Neural cell (in vitro differentiated cells): ENCODE results near the gene AXL.

Experiments
- CTCF ChIP-seq: fragments of 450-650 bp; IDR thresholded peaks from 2 replicates; pipeline ENCODE4 v1.5.1; 2014; ENCODE audit warnings: antibody characterized with exemption, mild to moderate bottlenecking, moderate library complexity; ENCODE audit not compliant: poor library complexity, severe bottlenecking
- EP300 ChIP-seq: fragments of 450-650 bp; conservative IDR thresholded peaks from 2 replicates; pipeline ENCODE4 v1.6.1; 2014; ENCODE audit warnings: antibody characterized with exemption, mild to moderate bottlenecking, moderate library complexity; ENCODE audit not compliant: poor library complexity, severe bottlenecking
- EZH2 ChIP-seq: fragments of 200-600, 300-800 bp; shearing (Covaris generic), sonication (generic); IDR thresholded peaks from 2 replicates; pipeline ENCODE4 v1.6.1; 2014; ENCODE audit warnings: antibody characterized with exemption, low read length, borderline replicate concordance, mild to moderate bottlenecking; ENCODE audit not compliant: insufficient read depth, poor library complexity, severe bottlenecking
- MXI1 ChIP-seq: fragments of 450-650 bp; conservative IDR thresholded peaks from 2 replicates; pipeline ENCODE4 v1.6.1; 2014; ENCODE audit warnings: antibody characterized with exemption, mild to moderate bottlenecking; ENCODE audit not compliant: poor library complexity, severe bottlenecking
- POLR2AphosphoS5 ChIP-seq: IDR thresholded peaks from 2 replicates; pipeline ENCODE4 v1.6.1; 2012
- RAD21 ChIP-seq: fragments of 450-650 bp; conservative IDR thresholded peaks from 2 replicates; pipeline ENCODE4 v1.6.1; 2014; ENCODE audit warnings: antibody characterized with exemption, mild to moderate bottlenecking, moderate library complexity
- SMC3 ChIP-seq: fragments of 450-650 bp; conservative IDR thresholded peaks from 2 replicates; pipeline ENCODE4 v1.6.1; 2014; ENCODE audit warnings: antibody characterized with exemption, mild to moderate bottlenecking, moderate library complexity; ENCODE audit not compliant: poor library complexity
- TAF1 ChIP-seq: IDR thresholded peaks from 2 replicates; pipeline ENCODE4 v1.6.1; 2012; ENCODE audit warnings: low read depth
- TF ChIP-seq, protein P1 (sequence below): IDR thresholded peaks from 2 replicates; pipeline ENCODE4 v1.6.1; 2012; ENCODE audit warnings: borderline replicate concordance

DNA sequence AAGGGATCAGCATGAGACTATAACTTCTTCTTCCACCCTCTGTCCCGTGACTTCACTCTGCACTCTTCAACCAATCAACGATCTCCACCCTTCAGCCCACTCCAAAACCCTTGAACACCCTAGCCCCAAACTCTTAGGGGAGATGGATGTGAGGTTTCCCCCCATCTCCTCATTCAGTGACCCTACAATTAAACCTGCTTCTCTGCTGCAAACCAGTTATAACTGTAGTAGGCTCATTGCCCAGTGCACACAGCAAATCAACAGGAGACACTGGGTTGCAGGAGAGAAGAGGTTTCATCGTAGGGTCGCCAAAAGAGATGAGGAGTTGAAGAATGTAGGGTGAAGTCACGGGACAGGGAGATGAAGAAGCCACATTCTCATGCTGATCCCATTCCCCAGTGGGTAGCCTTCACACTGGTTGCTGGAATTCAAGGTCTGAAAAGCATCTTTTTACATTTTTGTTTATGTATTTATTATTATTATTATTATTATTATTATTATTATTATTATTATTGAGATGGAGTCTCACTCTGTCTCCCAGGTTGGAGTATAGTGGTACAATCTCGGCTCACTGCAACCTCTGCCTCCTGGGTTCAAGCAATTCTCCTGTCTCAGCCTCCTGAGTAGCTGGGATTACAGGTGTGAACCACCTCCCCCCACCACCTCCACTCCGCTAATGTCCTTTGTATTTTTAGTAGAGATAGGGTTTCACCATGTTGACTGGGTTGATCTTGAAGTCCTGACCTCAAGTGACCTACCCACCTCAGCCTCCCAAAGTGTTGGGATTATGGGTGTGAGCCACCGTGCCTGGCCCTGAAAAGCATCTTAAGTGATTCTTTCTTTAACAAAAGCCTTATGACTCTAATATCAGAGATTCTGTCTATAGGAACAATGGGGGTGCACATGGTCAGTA lies 31.8 kb upstream of the AXL start:
- TF ChIP-seq CTCF (no peak), EZH2 (no peak), TAF1 (no peak), POLR2AphosphoS5 (no peak), RAD21 (no peak), EP300 (no peak), MXI1 (no peak), SMC3 (no peak)
- TF ChIP-seq, protein P1, sequence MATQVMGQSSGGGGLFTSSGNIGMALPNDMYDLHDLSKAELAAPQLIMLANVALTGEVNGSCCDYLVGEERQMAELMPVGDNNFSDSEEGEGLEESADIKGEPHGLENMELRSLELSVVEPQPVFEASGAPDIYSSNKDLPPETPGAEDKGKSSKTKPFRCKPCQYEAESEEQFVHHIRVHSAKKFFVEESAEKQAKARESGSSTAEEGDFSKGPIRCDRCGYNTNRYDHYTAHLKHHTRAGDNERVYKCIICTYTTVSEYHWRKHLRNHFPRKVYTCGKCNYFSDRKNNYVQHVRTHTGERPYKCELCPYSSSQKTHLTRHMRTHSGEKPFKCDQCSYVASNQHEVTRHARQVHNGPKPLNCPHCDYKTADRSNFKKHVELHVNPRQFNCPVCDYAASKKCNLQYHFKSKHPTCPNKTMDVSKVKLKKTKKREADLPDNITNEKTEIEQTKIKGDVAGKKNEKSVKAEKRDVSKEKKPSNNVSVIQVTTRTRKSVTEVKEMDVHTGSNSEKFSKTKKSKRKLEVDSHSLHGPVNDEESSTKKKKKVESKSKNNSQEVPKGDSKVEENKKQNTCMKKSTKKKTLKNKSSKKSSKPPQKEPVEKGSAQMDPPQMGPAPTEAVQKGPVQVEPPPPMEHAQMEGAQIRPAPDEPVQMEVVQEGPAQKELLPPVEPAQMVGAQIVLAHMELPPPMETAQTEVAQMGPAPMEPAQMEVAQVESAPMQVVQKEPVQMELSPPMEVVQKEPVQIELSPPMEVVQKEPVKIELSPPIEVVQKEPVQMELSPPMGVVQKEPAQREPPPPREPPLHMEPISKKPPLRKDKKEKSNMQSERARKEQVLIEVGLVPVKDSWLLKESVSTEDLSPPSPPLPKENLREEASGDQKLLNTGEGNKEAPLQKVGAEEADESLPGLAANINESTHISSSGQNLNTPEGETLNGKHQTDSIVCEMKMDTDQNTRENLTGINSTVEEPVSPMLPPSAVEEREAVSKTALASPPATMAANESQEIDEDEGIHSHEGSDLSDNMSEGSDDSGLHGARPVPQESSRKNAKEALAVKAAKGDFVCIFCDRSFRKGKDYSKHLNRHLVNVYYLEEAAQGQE, result no peak
